GM18858 (cell line): ENCODE results near the gene FAT1.
"Not testable (repeated sequence)": the region's sequence is repeated elsewhere in the genome, so short reads cannot be mapped to it uniquely, and the experiment has no call there.

Experiments used
- ATAC-seq: cut with Tn5 transposase; IDR thresholded peaks from one replicate; pipeline ENCODE4 v1.9.1; 2021; ENCODE audit not compliant: unreplicated experiment

FAT1 gene

GRCh38 chr4:186723292-186724057 lies at the start of gene FAT1:
Gene FAT1, minus strand, starts transcription at chr4:186723856. Its CDS starts 14,029 bp downstream, at chr4:186709827.
- ATAC-seq = no peak

GRCh38 chr4:186772936-186773487 lies 49.4 kb upstream of the FAT1 start:
- ATAC-seq = no peak

- no peak for ATAC-seq
Measured at GRCh38 chr4:186771624-186772023, 48.0 kb upstream of the FAT1 start.

- no peak for ATAC-seq
Measured at GRCh38 chr4:186770481-186771175, 47.0 kb upstream of the FAT1 start.

GRCh38 chr4:186767794-186768193 lies 44.1 kb upstream of the FAT1 start:
- no peak for ATAC-seq

- no peak for ATAC-seq
Measured at GRCh38 chr4:186765673-186766546, 42.3 kb upstream of the FAT1 start.

- ATAC-seq = no peak
Measured at GRCh38 chr4:186765138-186765537, 41.5 kb upstream of the FAT1 start.

- ATAC-seq = no peak
Measured at GRCh38 chr4:186764457-186764856, 40.8 kb upstream of the FAT1 start.

GRCh38 chr4:186762865-186763264 lies 39.2 kb upstream of the FAT1 start:
- no peak for ATAC-seq

GRCh38 chr4:186762361-186762760 lies 38.7 kb upstream of the FAT1 start:
- no peak for ATAC-seq

- ATAC-seq = not testable (repeated sequence)
Measured at GRCh38 chr4:186761956-186762355, 38.3 kb upstream of the FAT1 start.

- ATAC-seq = no peak
Measured at GRCh38 chr4:186761393-186761792, 37.7 kb upstream of the FAT1 start.

- ATAC-seq = no peak
Measured at GRCh38 chr4:186760576-186760975, 36.9 kb upstream of the FAT1 start.

- ATAC-seq = no peak
Measured at GRCh38 chr4:186759990-186760389, 36.3 kb upstream of the FAT1 start.

GRCh38 chr4:186758929-186759682 lies 35.5 kb upstream of the FAT1 start:
- no peak for ATAC-seq

GRCh38 chr4:186757696-186758355 lies 34.2 kb upstream of the FAT1 start:
- ATAC-seq = no peak

GRCh38 chr4:186756550-186756949 lies 32.9 kb upstream of the FAT1 start:
- ATAC-seq = not testable (repeated sequence)

- no peak for ATAC-seq
Measured at GRCh38 chr4:186755550-186756519, 32.2 kb upstream of the FAT1 start.

GRCh38 chr4:186754976-186755375 lies 31.3 kb upstream of the FAT1 start:
- ATAC-seq = no peak
